Astrocyte (in vitro differentiated cells and primary cell): ENCODE measurements around the gene PFDN1. TPM values are rescaled to one million over a fixed set of nuclear protein-coding genes. Genes with fewer than 3 reads are reported as not detected.
A peak's percentile ranks its signal among the peaks of the same experiment; 100 is the strongest.

Experiments
- DNase-seq: peaks from one replicate; pipeline ENCODE4 v3.0.0-alpha.2; 2010; ENCODE audit warnings: low read depth
- FAIRE-seq: peaks from 2 replicates; lab custom pipeline; 2011; peaks lifted over from hg19 to GRCh38; lab: Jason Lieb, UNC
- H2AFZ ChIP-seq: 2 replicates; pipeline ENCODE4 v1.6.0; 2012; ENCODE audit warnings: low read depth, low read length, inconsistent platforms
- H3K27ac ChIP-seq: 2 replicates; pipeline ENCODE4 v1.5.1; 2011; ENCODE audit warnings: low read depth, low read length, inconsistent platforms
- H3K27me3 ChIP-seq: 2 replicates; pipeline ENCODE4 v1.6.0; 2011; ENCODE audit warnings: low read length, inconsistent platforms; ENCODE audit not compliant: insufficient read depth
- H3K36me3 ChIP-seq: 2 replicates; pipeline ENCODE4 v1.5.1; 2011; ENCODE audit warnings: low read length, inconsistent platforms; ENCODE audit not compliant: insufficient read depth
- H3K4me1 ChIP-seq: 2 replicates; pipeline ENCODE4 v1.5.1; 2011; ENCODE audit warnings: low read length, inconsistent platforms; ENCODE audit not compliant: insufficient read depth
- H3K4me2 ChIP-seq: 2 replicates; pipeline ENCODE4 v1.6.0; 2012; ENCODE audit warnings: low read length, inconsistent platforms
- H3K4me3 ChIP-seq: 2 replicates; pipeline ENCODE4 v1.5.1; 2011; ENCODE audit warnings: low read depth, mild to moderate bottlenecking, low read length, inconsistent platforms; ENCODE audit not compliant: insufficient read depth
- H3K79me2 ChIP-seq: 2 replicates; pipeline ENCODE4 v1.6.0; 2012; ENCODE audit warnings: mild to moderate bottlenecking, low read length, inconsistent platforms; ENCODE audit not compliant: insufficient read depth
- H3K9ac ChIP-seq: 2 replicates; pipeline ENCODE4 v1.6.0; 2012; ENCODE audit warnings: mild to moderate bottlenecking, low read length, inconsistent platforms
- H3K9me3 ChIP-seq: 2 replicates; pipeline ENCODE4 v1.5.1; 2012; ENCODE audit warnings: low read depth, mild to moderate bottlenecking, low read length, inconsistent platforms; ENCODE audit not compliant: insufficient read depth
- H4K20me1 ChIP-seq: 2 replicates; pipeline ENCODE4 v1.6.0; 2012; ENCODE audit warnings: low read length, inconsistent platforms; ENCODE audit not compliant: insufficient read depth
- H3K27ac Mint-ChIP-seq: one replicate; pipeline ENCODE4 v1.8.0; 2021; ENCODE audit warnings: mild to moderate bottlenecking, mixed read lengths; ENCODE audit not compliant: unreplicated experiment
- H3K27me3 Mint-ChIP-seq: one replicate; pipeline ENCODE4 v1.8.0; 2021; ENCODE audit warnings: low read depth, mixed read lengths; ENCODE audit not compliant: unreplicated experiment
- H3K36me3 Mint-ChIP-seq: one replicate; pipeline ENCODE4 v1.8.0; 2021; ENCODE audit warnings: low read depth, mixed read lengths; ENCODE audit not compliant: unreplicated experiment
- H3K4me1 Mint-ChIP-seq: one replicate; pipeline ENCODE4 v1.8.0; 2021; ENCODE audit warnings: low read depth, mixed read lengths; ENCODE audit not compliant: unreplicated experiment
- H3K4me3 Mint-ChIP-seq: one replicate; pipeline ENCODE4 v1.8.0; 2021; ENCODE audit warnings: mild to moderate bottlenecking, moderate library complexity, mixed read lengths; ENCODE audit not compliant: unreplicated experiment
- H3K9me3 Mint-ChIP-seq: one replicate; pipeline ENCODE4 v1.8.0; 2021; ENCODE audit warnings: mild to moderate bottlenecking, mixed read lengths; ENCODE audit not compliant: unreplicated experiment
- EZH2 ChIP-seq: IDR thresholded peaks from 2 replicates; pipeline ENCODE4 v1.6.1; 2012; ENCODE audit warnings: mild to moderate bottlenecking, low read length, inconsistent platforms; ENCODE audit not compliant: insufficient read depth
- total RNA-seq: library from RNA; stranded (reverse); gene quantifications from 2 replicates; pipeline ENCODE4 v1.2.1, GENCODE V29; 2021
- TF ChIP-seq, protein P1 (sequence below): IDR thresholded peaks from 2 replicates; pipeline ENCODE4 v1.5.1; 2011; ENCODE audit warnings: low read depth, mild to moderate bottlenecking, inconsistent platforms, low read length, moderate library complexity; ENCODE audit not compliant: insufficient read depth

PFDN1 gene
- total RNA-seq, 1 donor from 2014 or later = 202 TPM

- peak overlapping the region; percentile 74 for H3K27ac ChIP-seq
- H3K9me3 ChIP-seq = no peaks in the 10 kb centered on the region
- peaks cover 85% of the 10 kb centered on the region for H3K79me2 ChIP-seq
- peaks cover 29% of the 10 kb centered on the region for H3K4me1 ChIP-seq
- peak overlapping the region; percentile 91 for H3K27ac Mint-ChIP-seq
- no peak overlapping the region for H3K4me3 ChIP-seq
- peak; percentile 71 for FAIRE-seq
- no peak overlapping the region for H3K4me3 Mint-ChIP-seq
- H3K9me3 Mint-ChIP-seq = no peaks in the 10 kb centered on the region
- peaks cover 6% of the 10 kb centered on the region for H3K36me3 Mint-ChIP-seq
- H3K4me1 Mint-ChIP-seq = peaks cover 69% of the 10 kb centered on the region
- peak overlapping the region; percentile 35 for H3K9ac ChIP-seq
- peak overlapping the region; percentile 65 for H3K4me2 ChIP-seq
- peaks cover 44% of the 10 kb centered on the region for H4K20me1 ChIP-seq
- H3K27me3 Mint-ChIP-seq = no peaks in the 10 kb centered on the region
- H2AFZ ChIP-seq = no peak overlapping the region
- peak; percentile 85 for DNase-seq
- no peaks in the 10 kb centered on the region for H3K36me3 ChIP-seq
- no peaks in the 10 kb centered on the region for H3K27me3 ChIP-seq
- no peak for TF ChIP-seq EZH2
- TF ChIP-seq, protein P1, sequence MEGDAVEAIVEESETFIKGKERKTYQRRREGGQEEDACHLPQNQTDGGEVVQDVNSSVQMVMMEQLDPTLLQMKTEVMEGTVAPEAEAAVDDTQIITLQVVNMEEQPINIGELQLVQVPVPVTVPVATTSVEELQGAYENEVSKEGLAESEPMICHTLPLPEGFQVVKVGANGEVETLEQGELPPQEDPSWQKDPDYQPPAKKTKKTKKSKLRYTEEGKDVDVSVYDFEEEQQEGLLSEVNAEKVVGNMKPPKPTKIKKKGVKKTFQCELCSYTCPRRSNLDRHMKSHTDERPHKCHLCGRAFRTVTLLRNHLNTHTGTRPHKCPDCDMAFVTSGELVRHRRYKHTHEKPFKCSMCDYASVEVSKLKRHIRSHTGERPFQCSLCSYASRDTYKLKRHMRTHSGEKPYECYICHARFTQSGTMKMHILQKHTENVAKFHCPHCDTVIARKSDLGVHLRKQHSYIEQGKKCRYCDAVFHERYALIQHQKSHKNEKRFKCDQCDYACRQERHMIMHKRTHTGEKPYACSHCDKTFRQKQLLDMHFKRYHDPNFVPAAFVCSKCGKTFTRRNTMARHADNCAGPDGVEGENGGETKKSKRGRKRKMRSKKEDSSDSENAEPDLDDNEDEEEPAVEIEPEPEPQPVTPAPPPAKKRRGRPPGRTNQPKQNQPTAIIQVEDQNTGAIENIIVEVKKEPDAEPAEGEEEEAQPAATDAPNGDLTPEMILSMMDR = no peak
These were observed 41.3 kb downstream of the PFDN1 start for GRCh38 chr5:140261403-140262171.

- no peak overlapping the region for H3K27ac Mint-ChIP-seq
These were observed 42.7 kb downstream of the PFDN1 start for GRCh38 chr5:140260089-140260656.

DNA sequence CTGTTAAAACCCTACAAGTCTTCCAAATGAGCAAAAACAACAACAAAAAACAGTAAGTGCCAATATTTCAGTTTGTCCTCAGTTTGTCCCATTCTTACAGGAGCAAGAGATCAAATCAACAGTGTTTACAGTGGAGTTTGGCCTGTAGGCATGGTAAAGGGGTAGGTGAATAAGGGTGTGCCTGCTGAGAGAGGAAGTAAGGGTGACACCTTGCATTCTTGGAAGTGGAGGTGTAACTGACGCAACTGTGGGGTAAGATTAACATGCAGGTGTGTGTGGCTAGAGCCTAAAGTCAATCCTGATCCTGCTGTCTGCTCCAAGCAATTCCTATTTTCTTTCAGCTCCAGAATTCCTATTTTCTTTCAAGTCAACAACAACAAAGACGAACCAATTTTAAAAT, 43.4 kb downstream of the PFDN1 start:
- DNase-seq = no peak

More at GRCh38 chr5:140260089-140260656, 42.7 kb downstream of the PFDN1 start:
- peaks cover 30% of the 10 kb centered on the region for H4K20me1 ChIP-seq
- Mint-ChIP-seq H3K36me3 (peaks cover 5% of the 10 kb centered on the region), H3K27me3 (no peaks in the 10 kb centered on the region), H3K4me3 (no peak overlapping the region), H3K9me3 (no peaks in the 10 kb centered on the region), H3K4me1 (peaks cover 55% of the 10 kb centered on the region)
- no peak overlapping the region for H3K9ac ChIP-seq
- FAIRE-seq (no peak), DNase-seq (no peak)
- TF ChIP-seq EZH2 = no peak
- H3K4me2 ChIP-seq = no peak overlapping the region
- no peak overlapping the region for H2AFZ ChIP-seq
- H3K79me2 ChIP-seq = peaks cover 84% of the 10 kb centered on the region
- H3K9me3 ChIP-seq = no peaks in the 10 kb centered on the region
- no peaks in the 10 kb centered on the region for H3K36me3 ChIP-seq
- H3K27ac ChIP-seq = no peak overlapping the region
- peaks cover 29% of the 10 kb centered on the region for H3K4me1 ChIP-seq
- no peaks in the 10 kb centered on the region for H3K27me3 ChIP-seq
- H3K4me3 ChIP-seq = no peak overlapping the region

More for the DNA sequence above, 43.4 kb downstream of the PFDN1 start:
- Histone ChIP-seq H3K79me2 (peaks cover 84% of the 10 kb centered on the region), H3K27me3 (no peaks in the 10 kb centered on the region), H4K20me1 (peaks cover 29% of the 10 kb centered on the region), H3K4me3 (no peak overlapping the region), H2AFZ (no peak overlapping the region), H3K4me1 (peaks cover 29% of the 10 kb centered on the region), H3K9me3 (no peaks in the 10 kb centered on the region), H3K9ac (no peak overlapping the region), H3K36me3 (no peaks in the 10 kb centered on the region), H3K4me2 (no peak overlapping the region), H3K27ac (no peak overlapping the region)
- TF ChIP-seq, protein P1 = no peak
- no peak for TF ChIP-seq EZH2
- Mint-ChIP-seq H3K27me3 (no peaks in the 10 kb centered on the region), H3K27ac (no peak overlapping the region), H3K36me3 (peaks cover 5% of the 10 kb centered on the region), H3K4me1 (peaks cover 51% of the 10 kb centered on the region), H3K9me3 (no peaks in the 10 kb centered on the region), H3K4me3 (no peak overlapping the region)
- no peak for FAIRE-seq
